Keratinocyte (primary cell): Measurements from ENCODE around the gene SLC2A11. TPM values are rescaled to one million over a fixed set of nuclear protein-coding genes. Genes with fewer than 3 reads are reported as not detected.

ENCODE experiments used
- DNase-seq: peaks from one replicate; pipeline ENCODE4 v3.0.0-alpha.2; 2011; ENCODE audit warnings: low read depth, missing footprints, low spot score
- FAIRE-seq: peaks from 2 replicates; lab custom pipeline; 2011; peaks lifted over from hg19 to GRCh38; lab: Jason Lieb, UNC
- H2AFZ ChIP-seq: 2 replicates; pipeline ENCODE4 v1.6.0; 2012; ENCODE audit warnings: low read length, control low read depth, inconsistent platforms; ENCODE audit not compliant: control insufficient read depth
- H3K27ac ChIP-seq: 2 replicates; pipeline ENCODE4 v1.5.1; 2011; ENCODE audit warnings: low read length; ENCODE audit not compliant: control insufficient read depth, insufficient read depth
- H3K27me3 ChIP-seq: 3 replicates; pipeline ENCODE4 v1.6.0; 2011; ENCODE audit warnings: low read length; ENCODE audit not compliant: control insufficient read depth, insufficient read depth; ENCODE audit errors: extremely low read depth
- H3K36me3 ChIP-seq, 2 experiments: 2 replicates in 1 of 2; 3 replicates in 1 of 2; pipeline ENCODE4 v1.5.1; 2011; ENCODE audit warnings: low read length in 2 of 2, mild to moderate bottlenecking in 1 of 2; ENCODE audit not compliant: control insufficient read depth in 2 of 2, insufficient read depth in 2 of 2; ENCODE audit errors: extremely low read depth in 1 of 2
- H3K4me1 ChIP-seq: 3 replicates; pipeline ENCODE4 v1.5.1; 2011; ENCODE audit warnings: low read length; ENCODE audit not compliant: control insufficient read depth, insufficient read depth; ENCODE audit errors: extremely low read depth
- H3K4me2 ChIP-seq: 3 replicates; pipeline ENCODE4 v1.6.0; 2011; ENCODE audit warnings: low read depth, low read length; ENCODE audit not compliant: control insufficient read depth, insufficient read depth; ENCODE audit errors: extremely low read depth
- H3K4me3 ChIP-seq, 3 experiments: fragments of 200-600 bp in 1 of 3; sonication (generic) in 1 of 3; 2 replicates in 2 of 3; 3 replicates in 1 of 3; pipeline ENCODE4 v1.5.1; 2011 to 2016; ENCODE audit warnings: low read length in 3 of 3, mild to moderate bottlenecking in 3 of 3, control low read depth in 2 of 3, inconsistent platforms in 1 of 3, low read depth in 1 of 3, mixed read lengths in 1 of 3, mixed run types in 1 of 3, moderate library complexity in 1 of 3; ENCODE audit not compliant: control insufficient read depth in 2 of 3, insufficient read depth in 2 of 3; ENCODE audit errors: extremely low read depth in 1 of 3
- H3K79me2 ChIP-seq: 2 replicates; pipeline ENCODE4 v1.6.0; 2012; ENCODE audit warnings: low read length; ENCODE audit not compliant: control insufficient read depth, insufficient read depth
- H3K9ac ChIP-seq: 3 replicates; pipeline ENCODE4 v1.6.0; 2011; ENCODE audit warnings: low read length; ENCODE audit not compliant: control insufficient read depth, insufficient read depth; ENCODE audit errors: extremely low read depth
- H3K9me1 ChIP-seq: 3 replicates; pipeline ENCODE4 v1.6.0; 2011; ENCODE audit warnings: low read length; ENCODE audit not compliant: control insufficient read depth, insufficient read depth; ENCODE audit errors: extremely low read depth
- H3K9me3 ChIP-seq: 2 replicates; pipeline ENCODE4 v1.5.1; 2012; ENCODE audit warnings: low read depth, low read length; ENCODE audit not compliant: control insufficient read depth
- H4K20me1 ChIP-seq: 3 replicates; pipeline ENCODE4 v1.6.0; 2011; ENCODE audit warnings: low read length; ENCODE audit not compliant: control insufficient read depth, insufficient read depth; ENCODE audit errors: extremely low read depth
- CTCF ChIP-seq, 3 experiments: IDR thresholded peaks in 1 of 3; conservative IDR thresholded peaks in 1 of 3; optimal IDR thresholded peaks in 1 of 3; 2 replicates in 2 of 3; 3 replicates in 1 of 3; pipeline versions ENCODE3 to v1.5.1; 2011; ENCODE audit warnings: low read length in 3 of 3, mild to moderate bottlenecking in 3 of 3, moderate library complexity in 2 of 3, control low read depth in 1 of 3, inconsistent platforms in 1 of 3; ENCODE audit not compliant: insufficient read depth in 2 of 3; ENCODE audit errors: extremely low read depth in 1 of 3
- EZH2 ChIP-seq: IDR thresholded peaks from one replicate; pipeline ENCODE4 v1.6.1; 2012; ENCODE audit warnings: inconsistent platforms, mild to moderate bottlenecking, low read length, moderate library complexity
- dilution Hi-C: fragments of 300-500 bp; cut with MboI; formaldehyde crosslinking; loops from one replicate; pipeline ENCODE4 v1.7.0; 2020; ENCODE audit warnings: low sequenced_read_pairs; ENCODE audit not compliant: extremely low pct_ligation_motif_present
- polyA plus RNA-seq, 5 experiments: library from polyadenylated mRNA; depleted of rRNA in 3 of 5; stranded (reverse) in 3 of 5; stranded (forward) in 1 of 5; unstranded in 1 of 5; fragments of >200 nt; gene quantifications; 1 replicate in 1 of 5; 2 replicates in 3 of 5; 3 replicates in 1 of 5; pipeline versions ENCODE4 v1.2.1 to v1.2.3, GENCODE V29; 2011 to 2012; ENCODE audit warnings: missing spikeins in 2 of 5, low read depth in 1 of 5, low replicate concordance in 1 of 5

SLC2A11 gene
- polyA plus RNA-seq, 1 donor (not counting 4 experiments of a cell fraction or from before 2014, with no cell fraction given), result 6.0 TPM

GRCh38 chr22:23884140-23884539 lies 26.5 kb downstream of the SLC2A11 start:
- H2AFZ ChIP-seq, result no peak overlapping the region
- H3K9me1 ChIP-seq, result no peaks in the 10 kb centered on the region
- no peak overlapping the region for H3K4me3 ChIP-seq
- TF ChIP-seq CTCF (optimal IDR thresholded peaks at IDR 0.05 in 1 of 3, IDR thresholded peaks at IDR 0.05 in 1 of 3, conservative IDR thresholded peaks at IDR 0.05 in 1 of 3; ENCODE audit: extremely low read depth in 1 of 3, insufficient read depth in 2 of 3, low read length in 3 of 3), result no peak
- no peak for TF ChIP-seq EZH2
- H4K20me1 ChIP-seq, result no peaks in the 10 kb centered on the region
- H3K9me3 ChIP-seq, result no peaks in the 10 kb centered on the region
- H3K79me2 ChIP-seq, result no peaks in the 10 kb centered on the region
- H3K4me1 ChIP-seq, result peaks cover 8% of the 10 kb centered on the region
- dilution Hi-C loops, result no loop called here
- no peaks in the 10 kb centered on the region for H3K36me3 ChIP-seq
- no peak overlapping the region for H3K9ac ChIP-seq
- DNase-seq, result no peak
- no peak overlapping the region for H3K4me2 ChIP-seq
- no peak overlapping the region for H3K27ac ChIP-seq
- FAIRE-seq, result no peak
- no peaks in the 10 kb centered on the region for H3K27me3 ChIP-seq

GRCh38 chr22:23888615-23889401 lies 31.1 kb downstream of the SLC2A11 start:
- no peak overlapping the region for H2AFZ ChIP-seq
- no peaks in the 10 kb centered on the region for H4K20me1 ChIP-seq
- DNase-seq, result no peak
- H3K4me3 ChIP-seq, result no peak overlapping the region
- H3K4me2 ChIP-seq, result peak overlapping the region; percentile 42
- TF ChIP-seq CTCF (optimal IDR thresholded peaks at IDR 0.05 in 1 of 3, IDR thresholded peaks at IDR 0.05 in 1 of 3, conservative IDR thresholded peaks at IDR 0.05 in 1 of 3; ENCODE audit: extremely low read depth in 1 of 3, insufficient read depth in 2 of 3, low read length in 3 of 3) (peak; percentile 8 to 36 (median 32)), EZH2 (no peak)
- no peaks in the 10 kb centered on the region for H3K9me3 ChIP-seq
- H3K9me1 ChIP-seq, result no peaks in the 10 kb centered on the region
- no peaks in the 10 kb centered on the region for H3K79me2 ChIP-seq
- H3K4me1 ChIP-seq, result peaks cover 13% of the 10 kb centered on the region
- FAIRE-seq, result no peak
- H3K9ac ChIP-seq, result no peak overlapping the region
- H3K27me3 ChIP-seq, result no peaks in the 10 kb centered on the region
- peak overlapping the region; percentile 37 for H3K27ac ChIP-seq
- no peaks in the 10 kb centered on the region for H3K36me3 ChIP-seq
- dilution Hi-C loops, result no loop called here
